ENCODE measurements around the gene MARK2.

MARK2 gene

GRCh38 chr11:63904743-63905142 lies 65.8 kb downstream of the MARK2 start:
- H3K27me3 ChIP-seq (ENCODE audit: insufficient read depth, insufficient read length) = no peaks in the 10 kb centered on the region
- TF ChIP-seq SUZ12 (IDR thresholded peaks at IDR 0.05; ENCODE audit: extremely low read depth, insufficient read depth, insufficient read length) (no peak), YY1 (IDR thresholded peaks at IDR 0.05; ENCODE audit: insufficient read depth, insufficient read length) (no peak), ZNF274 (IDR thresholded peaks at IDR 0.05; ENCODE audit: low read depth, low read length) (no peak)
- no peak for DNase-seq (ENCODE audit: low read depth, low spot score)
- peaks cover 31% of the 10 kb centered on the region for H3K4me1 ChIP-seq (ENCODE audit: insufficient read depth, insufficient read length)
- peaks cover 86% of the 10 kb centered on the region for H3K36me3 ChIP-seq (ENCODE audit: insufficient read depth, insufficient read length, low read length)
- H3K9me3 ChIP-seq (ENCODE audit: insufficient read depth, low read length) = no peaks in the 10 kb centered on the region
- H3K4me3 ChIP-seq (ENCODE audit: insufficient read length, low read depth) = no peak overlapping the region
- H3K9ac ChIP-seq (ENCODE audit: insufficient read length, low read depth) = no peak overlapping the region

GRCh38 chr11:63905179-63905578 lies 66.3 kb downstream of the MARK2 start:
- Histone ChIP-seq H3K9me3 (ENCODE audit: insufficient read depth, low read length) (no peaks in the 10 kb centered on the region), H3K27me3 (ENCODE audit: insufficient read depth, insufficient read length) (no peaks in the 10 kb centered on the region), H3K36me3 (ENCODE audit: insufficient read depth, insufficient read length, low read length) (peaks cover 84% of the 10 kb centered on the region), H3K4me1 (ENCODE audit: insufficient read depth, insufficient read length) (peaks cover 33% of the 10 kb centered on the region), H3K4me3 (ENCODE audit: insufficient read length, low read depth) (no peak overlapping the region), H3K9ac (ENCODE audit: insufficient read length, low read depth) (no peak overlapping the region)
- TF ChIP-seq SUZ12 (IDR thresholded peaks at IDR 0.05; ENCODE audit: extremely low read depth, insufficient read depth, insufficient read length) (no peak), YY1 (IDR thresholded peaks at IDR 0.05; ENCODE audit: insufficient read depth, insufficient read length) (no peak), ZNF274 (IDR thresholded peaks at IDR 0.05; ENCODE audit: low read depth, low read length) (no peak)
- no peak for DNase-seq (ENCODE audit: low read depth, low spot score)

- H3K9me3 ChIP-seq (ENCODE audit: insufficient read depth, low read length) = no peaks in the 10 kb centered on the region
- no peak for DNase-seq (ENCODE audit: low read depth, low spot score)
- H3K36me3 ChIP-seq (ENCODE audit: insufficient read depth, insufficient read length, low read length) = peaks cover 79% of the 10 kb centered on the region
- TF ChIP-seq SUZ12 (IDR thresholded peaks at IDR 0.05; ENCODE audit: extremely low read depth, insufficient read depth, insufficient read length) (no peak), YY1 (IDR thresholded peaks at IDR 0.05; ENCODE audit: insufficient read depth, insufficient read length) (no peak), ZNF274 (IDR thresholded peaks at IDR 0.05; ENCODE audit: low read depth, low read length) (no peak)
- H3K27me3 ChIP-seq (ENCODE audit: insufficient read depth, insufficient read length) = no peaks in the 10 kb centered on the region
- peaks cover 37% of the 10 kb centered on the region for H3K4me1 ChIP-seq (ENCODE audit: insufficient read depth, insufficient read length)
- no peak overlapping the region for H3K4me3 ChIP-seq (ENCODE audit: insufficient read length, low read depth)
- H3K9ac ChIP-seq (ENCODE audit: insufficient read length, low read depth) = no peak overlapping the region
Measured at GRCh38 chr11:63906087-63906486, 67.2 kb downstream of the MARK2 start.

- DNase-seq (ENCODE audit: low read depth, low spot score) = no peak
- Histone ChIP-seq H3K27me3 (ENCODE audit: insufficient read depth, insufficient read length) (no peaks in the 10 kb centered on the region), H3K9ac (ENCODE audit: insufficient read length, low read depth) (peak overlapping the region; percentile 39), H3K4me3 (ENCODE audit: insufficient read length, low read depth) (no peak overlapping the region), H3K4me1 (ENCODE audit: insufficient read depth, insufficient read length) (peaks cover 37% of the 10 kb centered on the region), H3K36me3 (ENCODE audit: insufficient read depth, insufficient read length, low read length) (peaks cover 78% of the 10 kb centered on the region), H3K9me3 (ENCODE audit: insufficient read depth, low read length) (no peaks in the 10 kb centered on the region)
- TF ChIP-seq ZNF274 (IDR thresholded peaks at IDR 0.05; ENCODE audit: low read depth, low read length) (no peak), SUZ12 (IDR thresholded peaks at IDR 0.05; ENCODE audit: extremely low read depth, insufficient read depth, insufficient read length) (no peak), YY1 (IDR thresholded peaks at IDR 0.05; ENCODE audit: insufficient read depth, insufficient read length) (no peak)
Measured at GRCh38 chr11:63906585-63906984, 67.7 kb downstream of the MARK2 start.

- Histone ChIP-seq H3K4me1 (ENCODE audit: insufficient read depth, insufficient read length) (peaks cover 37% of the 10 kb centered on the region), H3K36me3 (ENCODE audit: insufficient read depth, insufficient read length, low read length) (peaks cover 75% of the 10 kb centered on the region), H3K9me3 (ENCODE audit: insufficient read depth, low read length) (no peaks in the 10 kb centered on the region), H3K4me3 (ENCODE audit: insufficient read length, low read depth) (no peak overlapping the region), H3K27me3 (ENCODE audit: insufficient read depth, insufficient read length) (no peaks in the 10 kb centered on the region), H3K9ac (ENCODE audit: insufficient read length, low read depth) (peak overlapping the region; percentile 39)
- TF ChIP-seq SUZ12 (IDR thresholded peaks at IDR 0.05; ENCODE audit: extremely low read depth, insufficient read depth, insufficient read length) (no peak), ZNF274 (IDR thresholded peaks at IDR 0.05; ENCODE audit: low read depth, low read length) (no peak), YY1 (IDR thresholded peaks at IDR 0.05; ENCODE audit: insufficient read depth, insufficient read length) (no peak)
- DNase-seq (ENCODE audit: low read depth, low spot score) = no peak
Measured at GRCh38 chr11:63907063-63907462, 68.2 kb downstream of the MARK2 start.

- Histone ChIP-seq H3K36me3 (ENCODE audit: insufficient read depth, insufficient read length, low read length) (peaks cover 75% of the 10 kb centered on the region), H3K9ac (ENCODE audit: insufficient read length, low read depth) (peak overlapping the region; percentile 53), H3K27me3 (ENCODE audit: insufficient read depth, insufficient read length) (no peaks in the 10 kb centered on the region), H3K4me3 (ENCODE audit: insufficient read length, low read depth) (no peak overlapping the region), H3K9me3 (ENCODE audit: insufficient read depth, low read length) (no peaks in the 10 kb centered on the region), H3K4me1 (ENCODE audit: insufficient read depth, insufficient read length) (peaks cover 36% of the 10 kb centered on the region)
- TF ChIP-seq YY1 (IDR thresholded peaks at IDR 0.05; ENCODE audit: insufficient read depth, insufficient read length) (no peak), ZNF274 (IDR thresholded peaks at IDR 0.05; ENCODE audit: low read depth, low read length) (no peak), SUZ12 (IDR thresholded peaks at IDR 0.05; ENCODE audit: extremely low read depth, insufficient read depth, insufficient read length) (no peak)
- no peak for DNase-seq (ENCODE audit: low read depth, low spot score)
Measured at GRCh38 chr11:63907808-63908530, 69.1 kb downstream of the MARK2 start.

- no peak overlapping the region for H3K4me3 ChIP-seq (ENCODE audit: insufficient read length, low read depth)
- H3K9ac ChIP-seq (ENCODE audit: insufficient read length, low read depth) = peak overlapping the region; percentile 45
- H3K27me3 ChIP-seq (ENCODE audit: insufficient read depth, insufficient read length) = no peaks in the 10 kb centered on the region
- H3K9me3 ChIP-seq (ENCODE audit: insufficient read depth, low read length) = no peaks in the 10 kb centered on the region
- DNase-seq (ENCODE audit: low read depth, low spot score) = no peak
- peaks cover 33% of the 10 kb centered on the region for H3K4me1 ChIP-seq (ENCODE audit: insufficient read depth, insufficient read length)
- TF ChIP-seq SUZ12 (IDR thresholded peaks at IDR 0.05; ENCODE audit: extremely low read depth, insufficient read depth, insufficient read length) (no peak), ZNF274 (IDR thresholded peaks at IDR 0.05; ENCODE audit: low read depth, low read length) (no peak), YY1 (IDR thresholded peaks at IDR 0.05; ENCODE audit: insufficient read depth, insufficient read length) (no peak)
- peaks cover 73% of the 10 kb centered on the region for H3K36me3 ChIP-seq (ENCODE audit: insufficient read depth, insufficient read length, low read length)
Measured at GRCh38 chr11:63908631-63909401, 69.9 kb downstream of the MARK2 start.

Data from NT2/D1 (cell line).